ENCODE measurements around the gene DMWD.

DNA sequence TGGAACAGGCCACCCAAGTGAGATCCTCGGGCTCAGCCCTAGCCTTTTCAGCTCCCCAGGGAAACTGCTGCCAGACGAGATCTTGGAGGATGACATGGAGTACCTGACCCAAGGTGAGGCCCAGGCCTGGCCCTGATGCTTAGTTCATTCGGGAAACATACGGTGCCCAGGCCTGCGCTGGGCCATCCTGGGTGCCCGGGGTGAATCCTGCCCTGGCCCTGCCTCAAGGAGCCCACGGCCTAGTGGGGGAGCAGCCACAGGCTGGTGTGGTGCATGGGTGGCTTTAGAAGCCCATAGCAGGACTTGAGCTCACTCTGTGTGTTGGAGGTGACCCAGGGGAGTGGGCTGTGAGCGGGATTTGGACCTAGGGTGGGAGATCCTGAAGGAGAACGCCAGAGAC lies 33.7 kb downstream of the DMWD start:
- TF ChIP-seq POLR2AphosphoS2 (conservative IDR thresholded peaks at IDR 0.05; ENCODE audit: low read length) (no peak), MAFK (IDR thresholded peaks at IDR 0.05; ENCODE audit: partially characterized antibody) (no peak), CBX2 (IDR thresholded peaks at IDR 0.05; ENCODE audit: borderline replicate concordance, low read depth) (no peak), SREBF2 (IDR thresholded peaks at IDR 0.05) (no peak), NR3C1 (IDR thresholded peaks at IDR 0.05) (no peak), EP300 (IDR thresholded peaks at IDR 0.05) (no peak), POLR2A (IDR thresholded peaks at IDR 0.05; ENCODE audit: low read length) (no peak), NPAS2 (CRISPR knock-in tag; IDR thresholded peaks at IDR 0.05; ENCODE audit: borderline replicate concordance) (no peak), HDAC2 (IDR thresholded peaks at IDR 0.05) (no peak)
- TF ChIP-seq, protein P1, sequence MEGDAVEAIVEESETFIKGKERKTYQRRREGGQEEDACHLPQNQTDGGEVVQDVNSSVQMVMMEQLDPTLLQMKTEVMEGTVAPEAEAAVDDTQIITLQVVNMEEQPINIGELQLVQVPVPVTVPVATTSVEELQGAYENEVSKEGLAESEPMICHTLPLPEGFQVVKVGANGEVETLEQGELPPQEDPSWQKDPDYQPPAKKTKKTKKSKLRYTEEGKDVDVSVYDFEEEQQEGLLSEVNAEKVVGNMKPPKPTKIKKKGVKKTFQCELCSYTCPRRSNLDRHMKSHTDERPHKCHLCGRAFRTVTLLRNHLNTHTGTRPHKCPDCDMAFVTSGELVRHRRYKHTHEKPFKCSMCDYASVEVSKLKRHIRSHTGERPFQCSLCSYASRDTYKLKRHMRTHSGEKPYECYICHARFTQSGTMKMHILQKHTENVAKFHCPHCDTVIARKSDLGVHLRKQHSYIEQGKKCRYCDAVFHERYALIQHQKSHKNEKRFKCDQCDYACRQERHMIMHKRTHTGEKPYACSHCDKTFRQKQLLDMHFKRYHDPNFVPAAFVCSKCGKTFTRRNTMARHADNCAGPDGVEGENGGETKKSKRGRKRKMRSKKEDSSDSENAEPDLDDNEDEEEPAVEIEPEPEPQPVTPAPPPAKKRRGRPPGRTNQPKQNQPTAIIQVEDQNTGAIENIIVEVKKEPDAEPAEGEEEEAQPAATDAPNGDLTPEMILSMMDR (IDR thresholded peaks at IDR 0.05), result no peak

All from A549 (cell line).